CD4-positive, CD25-positive, alpha-beta regulatory T cell (primary cell): ENCODE results near the gene SLC35F5. TPM values are rescaled to one million over a fixed set of nuclear protein-coding genes. Genes with fewer than 3 reads are reported as not detected.

Experiments used
- ATAC-seq, 2 donors: fragments of 150-1000 bp; cut with Tn5 transposase; one replicate each; pipeline ENCODE4 v1.10.0; 2021; ENCODE audit warnings: low read depth in 2 of 2, moderate number of reproducible peaks in 2 of 2, moderate library complexity in 1 of 2
- DNase-seq, 3 donors: peaks; one replicate each; pipeline versions ENCODE4 v3.0.0 to v3.0.0-alpha.2; 2012 to 2022; ENCODE audit warnings: mixed read lengths in 1 of 3
- H3K27ac ChIP-seq: one replicate; pipeline ENCODE4 v1.7.0; 2013; ENCODE audit warnings: mild to moderate bottlenecking, low read length; ENCODE audit not compliant: insufficient read depth, poor library complexity, severe bottlenecking
- H3K27me3 ChIP-seq: one replicate; pipeline ENCODE4 v1.7.0; 2013; ENCODE audit warnings: low read length; ENCODE audit not compliant: control insufficient read depth, insufficient read depth
- H3K36me3 ChIP-seq: one replicate; pipeline ENCODE4 v1.7.0; 2013; ENCODE audit warnings: mild to moderate bottlenecking, low read length, moderate library complexity; ENCODE audit not compliant: control insufficient read depth, insufficient read depth
- H3K4me1 ChIP-seq: 2 replicates; pipeline ENCODE4 v1.7.0; 2013; ENCODE audit warnings: mild to moderate bottlenecking, low read length; ENCODE audit not compliant: insufficient read depth, control insufficient read depth, poor library complexity, severe bottlenecking
- H3K4me3 ChIP-seq: one replicate; pipeline ENCODE4 v1.7.0; 2013; ENCODE audit warnings: low read depth, mild to moderate bottlenecking, low read length, moderate library complexity
- H3K9me3 ChIP-seq, 2 experiments: 1 replicate in 1 of 2; 2 replicates in 1 of 2; pipeline ENCODE4 v1.7.0; 2013; ENCODE audit warnings: low read length in 2 of 2, mild to moderate bottlenecking in 1 of 2, moderate library complexity in 1 of 2; ENCODE audit not compliant: control insufficient read depth in 2 of 2
- H3K27ac Mint-ChIP-seq, 3 donors: one replicate each; pipeline ENCODE4 v1.8.0; 2020 to 2022; ENCODE audit warnings: mild to moderate bottlenecking in 3 of 3, mixed read lengths in 3 of 3, moderate library complexity in 2 of 3
- H3K27me3 Mint-ChIP-seq: one replicate; pipeline ENCODE4 v1.8.0; 2022; ENCODE audit warnings: mild to moderate bottlenecking, mixed read lengths
- H3K36me3 Mint-ChIP-seq: one replicate; pipeline ENCODE4 v1.8.0; 2020; ENCODE audit warnings: mixed read lengths
- H3K4me1 Mint-ChIP-seq, 4 donors: one replicate each; pipeline ENCODE4 v1.8.0; 2020 to 2022; ENCODE audit warnings: mixed read lengths in 4 of 4, mild to moderate bottlenecking in 1 of 4
- H3K4me3 Mint-ChIP-seq, 4 donors: one replicate each; pipeline ENCODE4 v1.8.0; 2020 to 2022; ENCODE audit warnings: mild to moderate bottlenecking in 4 of 4, mixed read lengths in 4 of 4, moderate library complexity in 3 of 4
- H3K9me3 Mint-ChIP-seq, 7 donors: one replicate each; pipeline ENCODE4 v1.8.0; 2020 to 2022; ENCODE audit warnings: mixed read lengths in 7 of 7, mild to moderate bottlenecking in 3 of 7, moderate library complexity in 2 of 7
- polyA plus RNA-seq, 4 donors: library from polyadenylated mRNA; unstranded; fragments of 300-500 nt; fragmentation: Illumina TruSeq; gene quantifications; one replicate each; pipeline ENCODE4 v1.2.3, GENCODE V29; 2021
- total RNA-seq: library from RNA; stranded (reverse); gene quantifications from one replicate; pipeline ENCODE4 v1.2.3, GENCODE V29; 2022

SLC35F5 gene
- total and polyA plus RNA-seq, 5 donors from 2014 or later: 3.5 to 31.6 (median 5.9) TPM

DNA sequence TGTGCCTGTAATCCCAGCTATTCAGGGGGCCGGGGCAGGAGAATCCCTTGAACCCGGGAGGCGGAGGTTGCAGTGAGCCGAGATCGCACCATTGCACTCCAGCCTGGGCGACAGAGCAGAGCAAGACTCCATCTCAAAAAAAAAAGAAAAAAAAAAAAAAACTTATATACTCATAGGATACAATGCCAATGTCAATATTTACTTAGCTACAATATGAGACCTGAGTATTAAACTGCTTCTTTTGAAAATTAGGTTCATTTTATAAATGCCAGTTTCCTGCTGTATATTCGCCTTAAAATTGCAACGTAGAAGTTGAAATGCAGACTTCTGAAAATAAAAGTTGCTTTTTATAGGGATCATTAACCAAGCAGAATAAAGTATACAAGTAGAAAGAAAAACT, 2.3 kb downstream of the SLC35F5 start:
- no peak for ATAC-seq

DNA sequence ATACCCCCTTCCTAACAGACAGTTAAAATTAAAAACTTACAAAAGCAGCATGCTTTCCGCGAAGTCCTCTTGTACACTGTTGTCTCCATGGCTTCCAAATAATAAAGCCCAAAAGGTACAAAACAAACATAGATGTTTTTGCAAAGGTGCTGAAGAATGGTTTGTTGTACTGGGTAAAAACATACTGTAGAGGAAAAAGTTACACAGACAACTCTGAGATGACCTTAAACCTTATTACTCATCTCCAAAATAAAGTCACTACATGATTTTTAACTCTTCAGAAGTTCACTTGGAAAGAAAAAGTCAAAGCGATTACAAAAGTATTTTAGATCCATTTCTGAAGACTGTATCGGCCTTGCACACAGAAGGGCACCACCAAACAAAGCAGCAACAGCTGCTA, 6.1 kb downstream of the SLC35F5 start:
- Histone ChIP-seq H3K4me1 (no peaks in the 10 kb centered on the region), H3K9me3 (no peaks in the 10 kb centered on the region), H3K27ac (no peak overlapping the region), H3K36me3 (peaks cover 29% of the 10 kb centered on the region), H3K4me3 (no peak overlapping the region), H3K27me3 (no peaks in the 10 kb centered on the region)
- ATAC-seq (no peak), DNase-seq (no peak)
- Mint-ChIP-seq H3K9me3 (no peaks in the 10 kb centered on the region), H3K27ac (peak overlapping the region in 1 of 3 donors; percentile 79), H3K36me3 (peaks cover 28% of the 10 kb centered on the region), H3K27me3 (peaks cover 3% of the 10 kb centered on the region), H3K4me3 (no peak overlapping the region), H3K4me1 (peaks cover 17 to 35% (median 30%) of the 10 kb centered on the region in 4 donors)

More for the DNA sequence above, 2.3 kb downstream of the SLC35F5 start:
- Histone ChIP-seq H3K27ac (no peak overlapping the region), H3K9me3 (no peaks in the 10 kb centered on the region), H3K27me3 (no peaks in the 10 kb centered on the region), H3K36me3 (peaks cover 15% of the 10 kb centered on the region), H3K4me3 (peak overlapping the region; percentile 92), H3K4me1 (peaks cover 13% of the 10 kb centered on the region)
- H3K27me3 Mint-ChIP-seq: peaks cover 8% of the 10 kb centered on the region
- peak overlapping the region in 2 of 4 donors; percentile 93 to 94 for H3K4me3 Mint-ChIP-seq
- no peak for DNase-seq
- H3K36me3 Mint-ChIP-seq: peaks cover 13% of the 10 kb centered on the region
- no peaks in the 10 kb centered on the region for H3K9me3 Mint-ChIP-seq
- H3K27ac Mint-ChIP-seq: no peak overlapping the region
- peaks cover 17 to 46% (median 28%) of the 10 kb centered on the region in 4 donors for H3K4me1 Mint-ChIP-seq

DNA sequence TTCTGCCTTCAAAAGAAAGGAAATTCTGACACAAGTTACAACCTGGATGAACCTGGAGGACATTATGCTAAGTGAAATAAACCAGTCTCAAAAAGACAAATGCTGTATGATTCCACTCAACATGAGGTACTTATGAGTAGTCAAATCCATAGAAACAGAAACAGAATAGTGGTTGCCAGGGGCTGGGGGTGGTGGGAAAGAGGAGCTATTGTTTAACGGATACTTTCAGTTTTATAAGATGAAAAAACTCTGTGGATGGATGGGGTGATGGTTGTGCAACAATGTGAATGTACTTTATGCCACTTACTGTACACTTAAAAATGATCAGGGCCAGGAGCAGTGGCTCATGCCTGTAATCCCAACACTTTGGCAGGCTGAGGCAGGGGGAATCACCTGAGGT, 15.4 kb downstream of the SLC35F5 start:
- no peaks in the 10 kb centered on the region for H3K27me3 ChIP-seq
- Mint-ChIP-seq H3K9me3 (no peaks in the 10 kb centered on the region), H3K4me1 (peaks cover 1 to 5% (median 3%) of the 10 kb centered on the region in 4 donors), H3K27me3 (no peaks in the 10 kb centered on the region), H3K4me3 (no peak overlapping the region), H3K27ac (no peak overlapping the region), H3K36me3 (peaks cover 49% of the 10 kb centered on the region)
- ATAC-seq (no peak), DNase-seq (no peak)
- peaks cover 60% of the 10 kb centered on the region for H3K36me3 ChIP-seq
- no peak overlapping the region for H3K27ac ChIP-seq
- H3K4me3 ChIP-seq: no peak overlapping the region
- H3K9me3 ChIP-seq: no peaks in the 10 kb centered on the region
- H3K4me1 ChIP-seq: no peaks in the 10 kb centered on the region

DNA sequence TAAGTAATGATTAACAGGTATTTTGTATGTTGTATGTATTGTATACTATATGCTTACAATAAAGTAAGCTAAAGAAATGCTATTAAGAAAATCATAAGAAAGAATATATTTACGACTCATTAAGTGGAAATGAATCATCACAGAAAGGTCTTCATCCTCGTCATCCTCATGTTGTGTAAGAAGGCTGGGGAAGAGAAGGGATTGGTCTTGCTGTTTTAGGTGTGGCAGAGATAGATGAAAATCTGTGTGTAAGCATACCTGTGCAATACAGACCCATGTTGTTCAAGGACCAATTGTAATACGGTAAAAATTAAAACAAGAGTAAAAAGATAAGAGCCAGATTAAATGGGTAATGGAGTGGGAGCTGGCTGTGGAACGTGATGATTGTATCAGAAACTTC, 16.6 kb downstream of the SLC35F5 start:
- Histone ChIP-seq H3K4me3 (no peak overlapping the region), H3K4me1 (no peaks in the 10 kb centered on the region), H3K36me3 (peaks cover 57% of the 10 kb centered on the region), H3K27me3 (no peaks in the 10 kb centered on the region), H3K27ac (no peak overlapping the region), H3K9me3 (no peaks in the 10 kb centered on the region)
- Mint-ChIP-seq H3K27me3 (no peaks in the 10 kb centered on the region), H3K4me1 (peaks cover 0 to 10% (median 0%) of the 10 kb centered on the region in 4 donors), H3K9me3 (no peaks in the 10 kb centered on the region), H3K27ac (peak overlapping the region in 1 of 3 donors; percentile 64), H3K36me3 (peaks cover 41% of the 10 kb centered on the region), H3K4me3 (no peak overlapping the region)
- DNase-seq: no peak
- no peak for ATAC-seq

DNA sequence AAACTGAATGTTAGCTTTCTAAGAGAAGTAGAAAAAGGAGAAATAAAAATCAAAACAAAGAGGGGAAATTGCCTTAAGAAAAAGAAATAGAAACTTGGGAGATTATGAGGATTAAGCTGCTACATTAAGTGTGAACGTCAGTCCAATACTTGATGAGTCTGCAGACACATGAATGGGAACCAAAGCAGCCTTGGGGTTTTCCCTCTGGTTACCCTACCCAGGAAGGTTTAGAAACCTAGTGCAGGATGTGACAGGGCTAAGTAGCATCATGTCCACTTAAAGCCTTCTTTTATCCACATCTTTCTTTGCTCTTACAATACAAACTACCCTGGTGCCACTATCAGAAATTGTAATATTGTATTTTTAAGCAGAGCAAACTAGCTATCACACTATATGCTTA, 22.3 kb downstream of the SLC35F5 start:
- Mint-ChIP-seq H3K9me3 (no peaks in the 10 kb centered on the region), H3K4me3 (no peak overlapping the region), H3K4me1 (peaks cover 0 to 14% (median 3%) of the 10 kb centered on the region in 4 donors), H3K27me3 (no peaks in the 10 kb centered on the region), H3K36me3 (peaks cover 25% of the 10 kb centered on the region), H3K27ac (no peak overlapping the region)
- Histone ChIP-seq H3K27me3 (no peaks in the 10 kb centered on the region), H3K4me3 (no peak overlapping the region), H3K27ac (no peak overlapping the region), H3K4me1 (no peaks in the 10 kb centered on the region), H3K9me3 (no peaks in the 10 kb centered on the region), H3K36me3 (peaks cover 19% of the 10 kb centered on the region)
- DNase-seq (no peak), ATAC-seq (no peak)

DNA sequence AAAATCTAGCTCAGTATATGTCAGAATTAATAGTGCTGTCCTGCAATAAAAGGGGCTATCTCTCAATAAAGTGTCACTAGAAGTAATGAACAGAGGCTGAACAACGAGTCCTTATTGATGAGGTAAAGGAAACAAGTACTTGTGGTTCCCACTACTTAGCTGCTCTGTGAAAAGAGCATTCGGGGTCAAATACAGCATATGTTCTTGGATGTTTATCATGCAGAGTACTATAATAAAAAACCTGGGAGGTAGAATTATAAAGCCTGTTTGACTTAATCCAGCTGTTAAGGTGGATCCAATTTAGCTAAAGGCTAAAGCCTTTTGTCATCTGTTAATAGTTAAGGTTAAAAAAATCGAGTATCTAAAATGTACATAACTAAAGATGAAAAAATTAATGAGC, 32.4 kb downstream of the SLC35F5 start:
- H3K9me3 Mint-ChIP-seq: no peaks in the 10 kb centered on the region
- DNase-seq (no peak), ATAC-seq (no peak)
- Histone ChIP-seq H3K36me3 (peaks cover 22% of the 10 kb centered on the region), H3K4me3 (no peak overlapping the region), H3K9me3 (no peaks in the 10 kb centered on the region), H3K27me3 (no peaks in the 10 kb centered on the region), H3K4me1 (no peaks in the 10 kb centered on the region), H3K27ac (no peak overlapping the region)
- H3K4me1 Mint-ChIP-seq: peaks cover 0 to 8% (median 0%) of the 10 kb centered on the region in 4 donors
- no peaks in the 10 kb centered on the region for H3K27me3 Mint-ChIP-seq
- H3K27ac Mint-ChIP-seq: peak overlapping the region in 1 of 3 donors; percentile 34
- H3K4me3 Mint-ChIP-seq: no peak overlapping the region
- peaks cover 25% of the 10 kb centered on the region for H3K36me3 Mint-ChIP-seq

DNA sequence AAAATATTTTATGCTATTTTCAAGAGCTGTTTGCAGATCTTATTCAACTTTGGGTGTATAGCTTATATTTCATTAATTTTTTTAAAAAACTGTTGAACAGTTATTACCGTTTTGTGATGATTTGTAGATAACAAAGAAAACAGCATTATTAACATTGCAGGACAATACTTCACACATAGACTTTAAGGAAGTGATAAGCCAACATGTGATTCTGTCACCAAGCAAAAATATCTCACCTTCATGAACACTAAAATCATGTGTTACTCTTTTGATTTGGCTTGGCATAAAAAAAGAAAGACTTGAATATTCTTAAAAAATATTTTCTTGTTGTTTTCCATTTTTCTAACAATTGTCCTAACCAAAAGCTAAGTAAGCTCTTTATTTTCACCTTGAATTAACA, 33.0 kb downstream of the SLC35F5 start:
- H3K27me3 ChIP-seq: no peaks in the 10 kb centered on the region
- H3K4me1 ChIP-seq: no peaks in the 10 kb centered on the region
- Mint-ChIP-seq H3K4me3 (no peak overlapping the region), H3K27ac (no peak overlapping the region), H3K36me3 (peaks cover 29% of the 10 kb centered on the region), H3K9me3 (no peaks in the 10 kb centered on the region), H3K4me1 (peaks cover 0 to 5% (median 0%) of the 10 kb centered on the region in 4 donors), H3K27me3 (no peaks in the 10 kb centered on the region)
- ATAC-seq (no peak), DNase-seq (no peak)
- no peak overlapping the region for H3K4me3 ChIP-seq
- no peaks in the 10 kb centered on the region for H3K9me3 ChIP-seq
- H3K27ac ChIP-seq: no peak overlapping the region
- H3K36me3 ChIP-seq: peaks cover 17% of the 10 kb centered on the region

DNA sequence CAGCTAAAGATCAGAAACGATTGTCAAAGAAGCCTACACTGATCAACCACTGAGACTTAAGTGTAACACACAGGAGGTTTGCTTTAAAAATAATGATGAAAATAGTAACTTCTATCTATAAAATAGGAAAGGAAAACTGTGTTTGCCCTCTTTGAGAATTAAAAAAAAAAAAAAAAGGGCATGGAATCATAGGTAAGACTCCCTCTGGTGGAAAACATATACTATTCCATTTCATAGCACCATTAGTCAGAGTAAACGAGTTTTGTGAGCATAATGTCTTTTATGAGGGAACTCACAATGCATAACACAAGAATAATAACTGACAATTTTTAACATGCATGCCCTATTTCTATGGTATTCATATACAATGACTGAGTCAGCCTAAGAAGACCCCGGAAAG, 36.3 kb downstream of the SLC35F5 start:
- no peaks in the 10 kb centered on the region for H3K27me3 ChIP-seq
- Mint-ChIP-seq H3K9me3 (no peaks in the 10 kb centered on the region), H3K4me1 (peaks cover 0 to 14% (median 2%) of the 10 kb centered on the region in 4 donors), H3K27me3 (no peaks in the 10 kb centered on the region), H3K27ac (no peak overlapping the region), H3K36me3 (peaks cover 25% of the 10 kb centered on the region), H3K4me3 (no peak overlapping the region)
- no peaks in the 10 kb centered on the region for H3K4me1 ChIP-seq
- H3K4me3 ChIP-seq: no peak overlapping the region
- peaks cover 30% of the 10 kb centered on the region for H3K36me3 ChIP-seq
- H3K9me3 ChIP-seq: no peaks in the 10 kb centered on the region
- no peak overlapping the region for H3K27ac ChIP-seq
- ATAC-seq (no peak), DNase-seq (peak in 1 of 3 donors; percentile 7)
